Measurements from ENCODE around the gene SLC31A1. TPM values are rescaled to one million over a fixed set of nuclear protein-coding genes. Genes with fewer than 3 reads are reported as not detected.

SLC31A1 gene
- total RNA-seq, 6 experiments from 2014 or later: 31.8 to 39.6 (median 36.7) TPM

DNA sequence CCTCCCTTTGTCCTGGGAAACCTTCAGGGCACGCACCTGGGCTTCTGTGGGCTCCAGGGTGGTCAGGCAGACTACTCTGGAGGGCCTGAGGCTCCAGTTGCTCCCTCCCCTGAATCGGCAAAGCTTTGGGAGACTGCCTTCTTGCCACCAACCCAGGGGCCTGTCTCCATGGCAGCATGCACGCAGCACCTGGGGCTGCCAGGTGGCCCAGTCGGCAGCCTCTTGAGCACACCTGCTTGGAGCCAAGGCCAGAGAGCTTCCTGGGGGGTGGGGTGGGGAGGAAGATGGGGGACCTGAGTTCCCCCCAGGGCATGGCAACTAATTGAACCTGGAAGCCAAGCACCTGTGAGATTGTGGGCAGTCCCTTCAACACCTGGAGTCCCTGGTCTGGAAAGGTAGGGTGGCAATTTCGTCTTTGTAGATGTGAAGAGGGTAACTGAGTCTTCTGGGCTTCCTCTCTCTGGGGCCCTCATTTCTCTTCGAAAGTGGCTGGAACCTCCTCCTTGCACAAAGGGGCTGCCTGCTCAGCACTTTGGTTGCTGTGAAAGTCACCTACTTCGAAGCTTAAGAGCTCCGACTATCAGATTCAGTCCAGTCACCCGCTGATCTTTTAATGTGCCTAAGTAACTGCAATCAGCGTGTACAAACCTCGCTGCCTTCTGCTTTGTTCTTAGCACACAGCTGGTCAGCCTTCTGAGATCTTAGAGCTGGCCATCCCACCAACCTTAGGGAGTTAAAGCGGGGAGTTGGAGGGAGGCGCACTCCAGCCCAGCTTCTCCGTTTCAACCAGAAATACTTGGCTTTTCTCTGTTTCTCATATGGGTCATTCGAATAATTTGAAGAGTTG is 77.8 kb downstream of the SLC31A1 start:
- TF ChIP-seq, protein P1, sequence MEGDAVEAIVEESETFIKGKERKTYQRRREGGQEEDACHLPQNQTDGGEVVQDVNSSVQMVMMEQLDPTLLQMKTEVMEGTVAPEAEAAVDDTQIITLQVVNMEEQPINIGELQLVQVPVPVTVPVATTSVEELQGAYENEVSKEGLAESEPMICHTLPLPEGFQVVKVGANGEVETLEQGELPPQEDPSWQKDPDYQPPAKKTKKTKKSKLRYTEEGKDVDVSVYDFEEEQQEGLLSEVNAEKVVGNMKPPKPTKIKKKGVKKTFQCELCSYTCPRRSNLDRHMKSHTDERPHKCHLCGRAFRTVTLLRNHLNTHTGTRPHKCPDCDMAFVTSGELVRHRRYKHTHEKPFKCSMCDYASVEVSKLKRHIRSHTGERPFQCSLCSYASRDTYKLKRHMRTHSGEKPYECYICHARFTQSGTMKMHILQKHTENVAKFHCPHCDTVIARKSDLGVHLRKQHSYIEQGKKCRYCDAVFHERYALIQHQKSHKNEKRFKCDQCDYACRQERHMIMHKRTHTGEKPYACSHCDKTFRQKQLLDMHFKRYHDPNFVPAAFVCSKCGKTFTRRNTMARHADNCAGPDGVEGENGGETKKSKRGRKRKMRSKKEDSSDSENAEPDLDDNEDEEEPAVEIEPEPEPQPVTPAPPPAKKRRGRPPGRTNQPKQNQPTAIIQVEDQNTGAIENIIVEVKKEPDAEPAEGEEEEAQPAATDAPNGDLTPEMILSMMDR (IDR thresholded peaks at IDR 0.05): no peak
- no peaks in the 10 kb centered on the region for H3K36me3 Mint-ChIP-seq (ENCODE audit: low read depth)
- no peak for DNase-seq
- H3K27me3 Mint-ChIP-seq (ENCODE audit: insufficient read depth): peaks cover 14% of the 10 kb centered on the region
- no peak overlapping the region for H3K4me3 Mint-ChIP-seq
- H3K27ac Mint-ChIP-seq: no peak overlapping the region
- H3K4me1 Mint-ChIP-seq (ENCODE audit: low read depth): no peaks in the 10 kb centered on the region
- no peaks in the 10 kb centered on the region for H3K9me3 Mint-ChIP-seq

DNA sequence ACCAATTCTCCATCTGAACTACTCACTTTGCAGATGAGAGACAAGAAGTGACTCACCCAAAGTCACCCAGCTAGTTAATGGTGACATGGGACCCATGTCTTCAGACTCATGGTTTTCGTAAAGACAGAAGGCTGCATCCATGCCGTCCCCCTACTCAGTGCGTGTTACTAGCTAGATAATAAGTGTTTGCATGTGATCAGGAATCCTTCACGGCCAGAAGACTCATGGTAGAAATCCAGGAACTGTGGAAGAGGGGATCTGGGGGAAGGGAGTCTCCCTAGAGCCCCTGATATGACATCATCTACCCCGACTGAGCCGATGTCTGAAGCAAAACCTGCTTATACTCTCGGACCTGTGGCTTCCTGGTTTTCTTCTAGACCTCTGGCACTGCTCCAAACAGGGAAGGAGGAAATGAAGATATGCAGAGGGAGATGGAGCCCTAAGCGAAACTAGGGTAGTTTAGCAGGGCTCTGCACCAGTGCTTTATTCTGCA is 78.5 kb downstream of the SLC31A1 start:
- no peak overlapping the region for H3K4me3 Mint-ChIP-seq
- no peak overlapping the region for H3K27ac Mint-ChIP-seq
- no peak for DNase-seq

DNA sequence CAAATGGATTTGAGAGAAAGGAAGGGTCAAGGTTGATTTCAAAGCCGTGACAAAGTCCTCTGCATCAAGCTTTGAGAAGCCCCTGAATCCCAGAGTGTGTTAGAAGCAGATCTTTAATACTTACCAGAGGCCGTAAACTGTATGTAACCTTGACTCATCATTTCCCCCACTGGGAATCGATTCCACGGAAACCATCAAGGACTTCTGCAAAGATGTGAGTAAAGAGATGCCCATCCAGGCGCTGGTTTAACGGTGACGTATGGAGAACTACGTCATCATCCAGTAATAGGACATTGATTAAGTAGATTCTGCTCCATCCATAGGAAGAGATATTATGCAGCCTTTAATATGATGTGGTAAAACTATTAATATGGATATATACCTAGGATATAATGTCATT is 80.2 kb downstream of the SLC31A1 start:
- TF ChIP-seq, protein P1 (IDR thresholded peaks at IDR 0.05): no peak
- Mint-ChIP-seq H3K4me3 (no peak overlapping the region), H3K9me3 (no peaks in the 10 kb centered on the region), H3K36me3 (ENCODE audit: low read depth) (no peaks in the 10 kb centered on the region), H3K27me3 (ENCODE audit: insufficient read depth) (peaks cover 21% of the 10 kb centered on the region), H3K27ac (no peak overlapping the region), H3K4me1 (ENCODE audit: low read depth) (no peaks in the 10 kb centered on the region)
- no peak for DNase-seq

More for the DNA sequence above, 78.5 kb downstream of the SLC31A1 start:
- Mint-ChIP-seq H3K4me1 (ENCODE audit: low read depth) (no peaks in the 10 kb centered on the region), H3K27me3 (ENCODE audit: insufficient read depth) (peaks cover 14% of the 10 kb centered on the region), H3K36me3 (ENCODE audit: low read depth) (no peaks in the 10 kb centered on the region), H3K9me3 (no peaks in the 10 kb centered on the region)
- TF ChIP-seq, protein P1 (IDR thresholded peaks at IDR 0.05): no peak

DNA sequence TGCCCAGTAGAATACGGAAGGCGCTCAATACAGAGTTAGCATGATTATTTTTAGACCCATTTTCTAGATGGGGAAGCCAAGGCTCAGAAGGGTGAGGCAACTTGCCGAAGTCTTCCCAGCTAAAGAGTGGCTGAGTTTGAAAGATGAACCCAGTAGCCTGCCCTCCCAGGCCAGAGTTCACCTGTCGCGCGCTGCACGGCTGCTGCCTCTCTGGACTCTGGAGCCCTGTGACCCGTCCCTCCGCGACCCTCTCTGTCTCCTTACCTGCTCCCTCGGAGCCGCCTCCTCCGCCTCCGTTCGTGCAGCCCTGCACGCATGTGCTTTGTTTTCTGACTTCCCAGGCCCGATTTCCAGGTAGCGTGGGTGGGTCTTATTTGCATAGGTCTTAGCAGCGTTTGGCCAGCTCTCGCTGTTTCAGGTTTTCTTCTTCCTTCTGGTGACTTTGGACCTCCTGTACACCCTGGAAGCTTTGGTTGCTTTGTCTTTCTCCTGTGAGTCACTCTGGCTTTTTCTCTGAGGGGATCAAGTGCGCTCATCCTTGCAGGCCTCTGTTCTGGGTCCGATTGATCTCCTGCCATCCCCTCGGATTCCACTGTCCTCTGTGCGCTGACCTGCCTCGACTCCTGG is 81.6 kb downstream of the SLC31A1 start, which contains the start of gene RNF183:
TSS of gene RNF183 (minus strand) at position 585 of the 627 bp plus-strand sequence. CDS start 5,192 bp downstream, outside the sequence.
- Mint-ChIP-seq H3K4me1 (ENCODE audit: low read depth) (no peaks in the 10 kb centered on the region), H3K9me3 (no peaks in the 10 kb centered on the region), H3K27me3 (ENCODE audit: insufficient read depth) (peaks cover 25% of the 10 kb centered on the region), H3K36me3 (ENCODE audit: low read depth) (no peaks in the 10 kb centered on the region), H3K4me3 (no peak within 1 kb of the TSS), H3K27ac (no peak within 1 kb of the TSS)
- TF ChIP-seq, protein P1 (IDR thresholded peaks at IDR 0.05): no peak
- DNase-seq: no peak

DNA sequence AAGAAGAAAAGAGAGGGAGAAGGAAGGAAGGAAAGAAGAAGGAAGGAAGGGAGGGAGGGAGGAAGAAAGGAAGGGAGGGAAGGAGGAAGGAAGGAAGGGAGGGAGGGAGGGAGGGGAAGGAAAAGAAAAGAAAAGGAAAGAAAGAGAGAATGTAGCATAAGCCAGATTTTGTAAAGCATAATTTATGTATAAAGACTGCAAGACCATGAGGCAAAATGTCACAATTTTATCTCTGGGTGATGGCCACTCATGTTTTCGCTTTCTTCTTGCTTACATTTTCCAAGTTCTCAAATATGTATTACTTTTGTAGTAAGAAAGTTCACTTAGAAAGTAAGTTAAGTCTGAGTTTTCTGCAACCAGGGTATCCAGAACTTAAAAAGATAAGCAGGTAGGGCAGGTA is 85.2 kb downstream of the SLC31A1 start:
- Mint-ChIP-seq H3K27me3 (ENCODE audit: insufficient read depth) (peaks cover 22% of the 10 kb centered on the region), H3K27ac (no peak overlapping the region), H3K36me3 (ENCODE audit: low read depth) (no peaks in the 10 kb centered on the region), H3K9me3 (no peaks in the 10 kb centered on the region), H3K4me1 (ENCODE audit: low read depth) (peaks cover 11% of the 10 kb centered on the region; the same call in 1 of the 2 replicates), H3K4me3 (no peak overlapping the region)
- TF ChIP-seq, protein P1 (IDR thresholded peaks at IDR 0.05): no peak
- DNase-seq: no peak
